IMR-90 (cell line): ENCODE data around the gene CAB39. TPM values are rescaled to one million over a fixed set of nuclear protein-coding genes. Genes with fewer than 3 reads are reported as not detected.

ENCODE experiments used
- ATAC-seq: fragments of 200-7000 bp; cut with Tn5 transposase; 2 replicates; pipeline ENCODE4 v1.9.1; 2020; ENCODE audit warnings: low read depth, mild to moderate bottlenecking, moderate library complexity
- BruUV-seq: library from RNA; stranded (reverse); fragments of 400-500 nt; replicated peaks from 2 replicates; lab custom pipeline; 2021; lab: Mats Ljungman, UMichigan
- CTCF ChIA-PET: fragments of 300-600 bp; formaldehyde crosslinking; extraction: SDS; loops from one replicate; lab custom pipeline; 2021; ENCODE audit warnings: antibody characterized with exemption; lab: Yijun Ruan, JAX
- POLR2A ChIA-PET: fragments of 300-600 bp; sonication (Branson Sonifier 250); formaldehyde crosslinking; loops from one replicate; lab custom pipeline; 2022; ENCODE audit warnings: antibody characterized with exemption; ENCODE audit not compliant: unreplicated experiment; lab: Charles Lee
- DNase-seq: peaks from one replicate; pipeline ENCODE4 v3.0.0; 2013
- H2AFZ ChIP-seq: replicated peaks from 2 replicates; pipeline ENCODE3; 2013; ENCODE audit warnings: low read length, mild to moderate bottlenecking; ENCODE audit not compliant: poor library complexity
- H2AK5ac ChIP-seq: 2 replicates; pipeline ENCODE4 v1.6.1; 2013; ENCODE audit warnings: low read depth, low read length, inconsistent platforms
- H2AK9ac ChIP-seq: replicated peaks from 2 replicates; pipeline ENCODE3; 2013; ENCODE audit warnings: mild to moderate bottlenecking, low read depth, low read length, moderate library complexity; ENCODE audit not compliant: poor library complexity
- H2BK120ac ChIP-seq: 2 replicates; pipeline ENCODE4 v1.6.1; 2013; ENCODE audit warnings: low read depth, low read length, inconsistent platforms
- H2BK15ac ChIP-seq: 3 replicates; pipeline ENCODE4 v1.6.1; 2013; ENCODE audit warnings: low read depth, low read length, inconsistent platforms
- H2BK20ac ChIP-seq: 2 replicates; pipeline ENCODE4 v1.6.1; 2013; ENCODE audit warnings: low read depth, mild to moderate bottlenecking, inconsistent platforms, low read length, moderate library complexity
- H2BK5ac ChIP-seq: 2 replicates; pipeline ENCODE4 v1.6.1; 2013; ENCODE audit warnings: mild to moderate bottlenecking, low read depth, low read length, inconsistent platforms; ENCODE audit not compliant: poor library complexity, severe bottlenecking
- H3K14ac ChIP-seq: replicated peaks from 2 replicates; pipeline ENCODE4 v1.6.1; 2013; ENCODE audit warnings: low read depth, low read length, inconsistent platforms
- H3K18ac ChIP-seq: 2 replicates; pipeline ENCODE4 v1.6.1; 2013; ENCODE audit warnings: low read depth, low read length, control low read depth
- H3K23ac ChIP-seq: 2 replicates; pipeline ENCODE4 v1.6.1; 2013; ENCODE audit warnings: low read depth, low read length, inconsistent platforms
- H3K27ac ChIP-seq: 2 replicates; pipeline ENCODE4 v1.5.1; 2013; ENCODE audit warnings: mild to moderate bottlenecking, control low read depth, low read length; ENCODE audit not compliant: insufficient read depth
- H3K27me3 ChIP-seq: 2 replicates; pipeline ENCODE4 v1.6.1; 2013; ENCODE audit warnings: low read length; ENCODE audit not compliant: control insufficient read depth, insufficient read depth
- H3K36me3 ChIP-seq: 2 replicates; pipeline ENCODE4 v1.6.1; 2013; ENCODE audit warnings: low read length, mixed read lengths; ENCODE audit not compliant: control insufficient read depth, insufficient read depth
- H3K4ac ChIP-seq: 2 replicates; pipeline ENCODE4 v1.6.1; 2013; ENCODE audit warnings: low read depth, low read length, inconsistent platforms
- H3K4me1 ChIP-seq: 2 replicates; pipeline ENCODE4 v1.6.1; 2013; ENCODE audit warnings: low read length, mixed read lengths; ENCODE audit not compliant: control insufficient read depth, insufficient read depth
- H3K4me2 ChIP-seq: 2 replicates; pipeline ENCODE4 v1.6.1; 2013; ENCODE audit warnings: low read depth, mild to moderate bottlenecking, control low read depth, low read length, moderate library complexity
- H3K4me3 ChIP-seq: 2 replicates; pipeline ENCODE4 v1.5.1; 2013; ENCODE audit warnings: low read depth, mild to moderate bottlenecking, control low read depth, low read length, moderate library complexity; ENCODE audit not compliant: insufficient read depth
- H3K56ac ChIP-seq: 2 replicates; pipeline ENCODE4 v1.6.1; 2013; ENCODE audit warnings: low read length, inconsistent platforms; ENCODE audit not compliant: insufficient read depth; ENCODE audit errors: extremely low read depth
- H3K79me1 ChIP-seq, 2 experiments: 2 replicates each; pipeline ENCODE4 v1.6.1; 2013; ENCODE audit warnings: low read length in 2 of 2, inconsistent platforms in 1 of 2, low read depth in 1 of 2
- H3K9ac ChIP-seq: 2 replicates; pipeline ENCODE4 v1.6.1; 2013; ENCODE audit warnings: low read depth, low read length, control low read depth
- H3K9me1 ChIP-seq: 2 replicates; pipeline ENCODE4 v1.6.1; 2013; ENCODE audit warnings: low read length, inconsistent platforms; ENCODE audit not compliant: insufficient read depth
- H3K9me3 ChIP-seq: 2 replicates; pipeline ENCODE4 v1.6.1; 2013; ENCODE audit warnings: low read length; ENCODE audit not compliant: control insufficient read depth, insufficient read depth
- H4K20me1 ChIP-seq: 2 replicates; pipeline ENCODE4 v1.6.1; 2013; ENCODE audit warnings: low read length, inconsistent platforms; ENCODE audit not compliant: insufficient read depth
- H4K5ac ChIP-seq: 2 replicates; pipeline ENCODE4 v1.6.1; 2013; ENCODE audit warnings: mild to moderate bottlenecking, low read depth, low read length, control low read depth
- H4K8ac ChIP-seq, 2 experiments: 2 replicates each; pipeline ENCODE4 v1.6.1; 2013; ENCODE audit warnings: low read depth in 2 of 2, low read length in 2 of 2, control low read depth in 1 of 2, inconsistent platforms in 1 of 2
- H4K91ac ChIP-seq: 2 replicates; pipeline ENCODE4 v1.6.1; 2013; ENCODE audit warnings: low read depth, low read length, inconsistent platforms; ENCODE audit not compliant: insufficient read depth
- CEBPB ChIP-seq: IDR thresholded peaks from 2 replicates; pipeline ENCODE4 v1.6.1; 2012; ENCODE audit warnings: low read depth, low read length, improper control_type of control experiment
- CTCF ChIP-seq: conservative IDR thresholded peaks from 2 replicates; pipeline ENCODE4 v1.5.1; 2012; ENCODE audit warnings: mild to moderate bottlenecking, low read depth, low read length, improper control_type of control experiment
- ELK1 ChIP-seq: fragments of 150-350 bp; IDR thresholded peaks from 2 replicates; pipeline ENCODE4 v1.6.1; 2016; ENCODE audit warnings: low read depth, mild to moderate bottlenecking, low read length, moderate library complexity, borderline replicate concordance
- FOS ChIP-seq: fragments of 150-350 bp; IDR thresholded peaks from 2 replicates; pipeline ENCODE4 v1.6.1; 2016; ENCODE audit warnings: low read depth, low read length
- MAFK ChIP-seq: IDR thresholded peaks from 2 replicates; pipeline ENCODE4 v1.6.1; 2012; ENCODE audit warnings: low read depth, low read length, improper control_type of control experiment
- MAZ ChIP-seq: IDR thresholded peaks from 2 replicates; pipeline ENCODE4 v1.6.1; 2012; ENCODE audit warnings: low read depth, mild to moderate bottlenecking, low read length, improper control_type of control experiment, moderate library complexity, borderline replicate concordance
- MXI1 ChIP-seq: IDR thresholded peaks from 2 replicates; pipeline ENCODE4 v1.6.1; 2012; ENCODE audit warnings: low read depth, mild to moderate bottlenecking, low read length, moderate library complexity, borderline replicate concordance
- NFE2L2 ChIP-seq: fragments of 150-350 bp; IDR thresholded peaks from 2 replicates; pipeline ENCODE4 v1.6.1; 2016; ENCODE audit warnings: low read depth, mild to moderate bottlenecking, low read length
- POLR2A ChIP-seq: IDR thresholded peaks from 2 replicates; pipeline ENCODE4 v1.6.1; 2012; ENCODE audit warnings: mild to moderate bottlenecking, low read depth, low read length
- RAD21 ChIP-seq: IDR thresholded peaks from 2 replicates; pipeline ENCODE4 v1.6.1; 2012; ENCODE audit warnings: low read length, improper control_type of control experiment
- RCOR1 ChIP-seq: IDR thresholded peaks from 2 replicates; pipeline ENCODE4 v1.6.1; 2012; ENCODE audit warnings: mild to moderate bottlenecking, low read length, improper control_type of control experiment; ENCODE audit not compliant: insufficient replicate concordance
- SMC3 ChIP-seq: fragments of 150-350 bp; IDR thresholded peaks from 2 replicates; pipeline ENCODE4 v1.6.1; 2016; ENCODE audit warnings: low read depth, mild to moderate bottlenecking, antibody characterized with exemption, low read length, moderate library complexity
- WGBS, 2 experiments: methylation state at CpG; one replicate each; pipeline versions ENCODE4 v1.1.5 to v1.1.7; 2013; ENCODE audit warnings: missing lambda C conversion rate in 2 of 2; ENCODE audit not compliant: insufficient read length in 1 of 2; ENCODE audit errors: extremely low coverage in 2 of 2; 5-methylcytosine and 5-hydroxymethylcytosine counted together
- dilution Hi-C: fragments of 300-500 bp; cut with HindIII; formaldehyde crosslinking; loops from one replicate; pipeline ENCODE4 v1.14.3; 2018; ENCODE audit warnings: low sequenced_read_pairs; ENCODE audit not compliant: unreplicated experiment
- in situ Hi-C: fragments of 300-500 bp; cut with MboI; formaldehyde crosslinking; loops from 3 replicates; pipeline ENCODE4 v1.14.3; 2019; ENCODE audit warnings: low sequenced_read_pairs, inconsistent platforms, mixed read lengths
- intact Hi-C: fragments of 100-400 bp; cut with micrococcal nuclease; formaldehyde crosslinking; loops from 2 replicates; pipeline ENCODE4 v1.10.0; 2022
- polyA plus RNA-seq, 3 experiments: library from polyadenylated mRNA; depleted of rRNA; stranded (reverse); fragments of >200 nt; gene quantifications; 2 replicates each; pipeline ENCODE4 v1.2.3, GENCODE V29; 2012; ENCODE audit warnings: low replicate concordance in 1 of 3
- total RNA-seq: library from RNA; depleted of rRNA; stranded (reverse); fragments of >200 nt; gene quantifications from 2 replicates; pipeline ENCODE4 v1.2.3, GENCODE V29; 2012
- TF ChIP-seq, protein P1 (sequence below): fragments of 150-350 bp; IDR thresholded peaks from 2 replicates; pipeline ENCODE4 v1.6.1; 2017; ENCODE audit warnings: mild to moderate bottlenecking, antibody characterized with exemption, low read length, low read depth

The CAB39 gene
- total and polyA plus RNA-seq, 2 of the 4 experiments (the other 2 are of a cell fraction) = 38.2 to 71.7 TPM

GRCh38 chr2:230734247-230735175 lies 21.9 kb downstream of the CAB39 start (continued):
- no peak for TF ChIP-seq CTCF

DNA sequence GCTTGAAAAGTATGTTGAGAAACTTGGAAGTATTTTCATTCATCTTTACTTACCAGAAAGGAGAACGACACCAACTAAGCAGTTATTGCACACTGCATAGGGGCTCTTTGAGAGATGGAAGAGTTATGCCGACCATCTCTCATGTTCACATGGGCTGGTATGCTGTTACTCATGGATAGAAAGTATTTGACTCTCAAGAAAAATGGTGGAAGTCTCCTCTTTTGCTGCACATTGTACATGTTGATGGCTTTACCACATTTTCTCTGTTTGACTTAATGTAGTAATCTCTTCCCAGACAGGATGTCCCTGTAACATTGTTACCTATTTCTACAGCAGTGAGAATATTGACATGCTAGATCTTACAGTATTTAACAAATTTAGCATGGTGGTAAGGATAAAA lies 23.2 kb downstream of the CAB39 start:
- WGBS, 2 experiments = no CpG with 5 or more reads among the region's 2 CpGs
- DNase-seq = no peak
- in situ Hi-C loops = no loop called here
- no peak for TF ChIP-seq CEBPB
- TF ChIP-seq MXI1 = no peak
- TF ChIP-seq, protein P1, sequence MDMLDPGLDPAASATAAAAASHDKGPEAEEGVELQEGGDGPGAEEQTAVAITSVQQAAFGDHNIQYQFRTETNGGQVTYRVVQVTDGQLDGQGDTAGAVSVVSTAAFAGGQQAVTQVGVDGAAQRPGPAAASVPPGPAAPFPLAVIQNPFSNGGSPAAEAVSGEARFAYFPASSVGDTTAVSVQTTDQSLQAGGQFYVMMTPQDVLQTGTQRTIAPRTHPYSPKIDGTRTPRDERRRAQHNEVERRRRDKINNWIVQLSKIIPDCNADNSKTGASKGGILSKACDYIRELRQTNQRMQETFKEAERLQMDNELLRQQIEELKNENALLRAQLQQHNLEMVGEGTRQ = no peak
- no peak for TF ChIP-seq POLR2A
- no peak for TF ChIP-seq RCOR1
- TF ChIP-seq SMC3 = no peak
- TF ChIP-seq RAD21 = no peak
- no peak for TF ChIP-seq MAZ
- TF ChIP-seq NFE2L2 = no peak
- no peak for TF ChIP-seq MAFK
- no peak for TF ChIP-seq ELK1
- no peak for TF ChIP-seq FOS

More for the DNA sequence above, 23.2 kb downstream of the CAB39 start:
- Histone ChIP-seq H3K9me1 (peaks cover 34% of the 10 kb centered on the region), H3K18ac (no peak overlapping the region), H2BK20ac (no peak overlapping the region), H3K36me3 (peaks cover 4% of the 10 kb centered on the region; the same call in 1 of the 2 replicates), H2AK5ac (no peak overlapping the region), H3K27me3 (no peaks in the 10 kb centered on the region), H3K23ac (no peak overlapping the region), H3K27ac (no peak overlapping the region), H3K79me1 (peaks cover 37 to 79% of the 10 kb centered on the region in 2 experiments), H2AFZ (no peak overlapping the region), H2BK5ac (no peak overlapping the region), H3K56ac (no peak overlapping the region), H2BK15ac (no peak overlapping the region), H4K8ac (no peak overlapping the region), H2AK9ac (no peak overlapping the region), H2BK120ac (no peak overlapping the region), H3K9ac (no peak overlapping the region), H3K4me1 (peaks cover 15% of the 10 kb centered on the region), H3K9me3 (no peaks in the 10 kb centered on the region), H4K5ac (no peak overlapping the region), H3K4me2 (no peak overlapping the region), H4K20me1 (peaks cover 85% of the 10 kb centered on the region), H3K4me3 (no peak overlapping the region), H3K14ac (no peak overlapping the region), H3K4ac (no peak overlapping the region), H4K91ac (no peak overlapping the region)
- intact Hi-C loops = no loop called here
- dilution Hi-C loops = no loop called here
- CTCF ChIA-PET = no interaction called here
- BruUV-seq = no TSS peak
- POLR2A ChIA-PET = no interaction called here
- no peak for ATAC-seq
